T-helper 9 cell (primary cell): ENCODE data around the gene ELMOD1.
A peak's percentile ranks its signal among the peaks of the same experiment; 100 is the strongest.

Source experiments
- DNase-seq: peaks from one replicate; pipeline ENCODE4 v3.0.0-alpha.2; 2020

Gene ELMOD1

DNA sequence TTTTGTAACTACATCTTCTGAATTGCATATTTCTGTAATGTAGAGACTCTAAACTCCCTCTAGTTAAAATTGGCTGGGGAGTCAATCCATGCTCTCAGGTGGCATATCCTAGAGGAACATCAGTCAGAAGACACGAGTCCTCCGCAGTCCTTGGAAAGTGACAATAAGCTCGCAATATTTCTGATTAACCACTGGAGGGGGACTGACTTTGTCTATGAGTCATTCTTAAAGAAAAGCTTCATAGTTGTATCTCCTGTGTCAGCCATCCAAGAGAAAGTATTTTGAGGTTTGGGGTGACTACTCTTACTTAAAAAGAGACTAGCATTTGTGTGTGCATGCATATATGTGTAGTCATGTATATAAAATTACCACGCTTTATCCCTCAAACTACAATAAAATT lies 60.7 kb downstream of the ELMOD1 start:
- DNase-seq: no peak

DNA sequence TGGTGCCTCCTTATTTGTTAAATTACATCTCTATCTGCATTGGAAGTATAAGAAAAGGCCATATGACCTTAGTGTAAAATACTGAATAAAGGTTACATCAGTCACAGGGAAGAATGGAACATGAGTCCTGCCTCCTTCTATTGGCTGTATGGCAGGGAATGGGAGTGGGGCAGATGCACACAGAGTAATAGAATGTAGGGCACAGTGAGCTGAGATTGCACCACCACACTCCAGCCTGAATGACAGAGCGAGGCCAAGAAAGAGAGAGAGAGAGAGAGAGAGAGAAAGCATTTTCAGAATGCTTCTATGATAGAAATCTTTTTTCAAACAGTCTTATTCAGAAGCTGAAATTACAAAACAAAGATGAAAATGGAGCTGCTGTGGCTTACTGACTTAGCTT lies 62.1 kb downstream of the ELMOD1 start:
- no peak for DNase-seq

DNA sequence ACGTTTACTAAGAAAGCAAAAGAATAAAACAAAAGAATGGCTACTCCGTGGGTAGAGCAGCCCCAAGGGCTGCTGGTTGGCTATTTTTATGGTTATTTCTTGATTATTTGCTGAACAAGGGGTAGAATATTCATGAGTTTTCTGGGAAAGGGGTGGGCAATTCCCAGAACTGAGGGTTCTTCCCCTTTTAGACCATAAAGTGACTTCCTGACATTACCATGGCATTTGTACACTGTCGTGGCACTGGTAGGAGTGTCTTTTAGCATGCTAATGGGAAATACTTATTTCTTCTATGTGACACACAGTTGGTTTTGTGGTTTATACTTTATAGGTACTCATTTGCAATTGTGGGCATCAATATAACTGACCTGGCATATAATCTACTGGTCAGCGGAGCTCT lies 64.7 kb downstream of the ELMOD1 start:
- no peak for DNase-seq

DNA sequence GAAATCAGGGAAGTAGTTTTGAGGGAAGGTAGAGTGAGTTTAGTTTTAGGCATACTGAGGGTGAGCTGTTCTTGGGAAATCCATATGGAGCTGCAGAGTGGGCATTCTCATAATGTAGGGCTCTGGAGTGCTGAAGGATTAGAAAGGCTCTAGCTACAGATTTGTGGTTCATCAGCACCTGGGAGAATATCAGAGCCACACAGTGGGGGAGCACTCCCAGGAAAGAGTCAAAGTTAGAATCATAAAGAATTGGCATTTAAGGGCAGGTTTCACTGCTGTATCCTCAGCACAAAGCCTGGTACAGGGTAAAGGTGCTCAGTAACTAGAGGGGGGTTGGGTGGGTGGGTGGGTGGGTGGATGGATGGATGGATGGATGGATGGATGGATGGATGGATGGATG lies 68.4 kb downstream of the ELMOD1 start:
- no peak for DNase-seq

DNA sequence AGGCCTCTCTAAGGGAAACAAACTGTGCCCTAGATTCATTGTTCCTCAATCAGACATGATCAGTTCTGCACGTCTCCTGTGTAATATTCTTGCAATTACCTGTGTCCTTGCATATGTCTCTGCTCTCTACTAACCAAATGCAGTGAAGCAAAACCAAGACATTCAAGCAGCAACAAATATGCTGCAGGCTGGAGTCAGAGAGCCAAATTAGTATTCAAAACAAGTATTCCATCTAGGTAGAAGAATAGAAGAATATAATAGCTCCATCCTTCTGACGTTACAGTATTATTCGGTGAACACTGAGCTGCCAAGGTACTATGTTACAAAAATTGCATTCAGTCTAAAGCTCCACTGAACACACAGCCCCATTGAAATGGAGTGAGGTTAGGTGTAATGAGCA lies 69.1 kb downstream of the ELMOD1 start:
- no peak for DNase-seq

DNA sequence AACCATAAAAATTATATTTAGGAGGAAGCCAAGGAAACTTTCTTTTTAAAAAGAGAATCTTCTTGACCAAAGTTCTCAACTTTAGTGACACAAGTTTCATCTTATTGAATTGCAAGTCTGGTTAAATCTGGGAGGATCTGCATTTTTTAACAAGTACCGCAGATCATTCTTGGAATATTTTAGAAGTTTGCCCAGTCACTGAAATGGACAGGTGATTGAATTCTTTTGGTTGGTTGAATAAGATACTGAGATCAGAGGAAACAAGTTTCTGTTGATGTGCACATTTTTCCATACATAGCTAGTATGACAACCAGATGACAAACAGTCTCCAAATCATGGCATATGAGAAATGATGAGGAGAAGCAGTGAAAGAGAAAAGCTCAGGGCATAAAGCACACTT lies 70.7 kb downstream of the ELMOD1 start:
- no peak for DNase-seq

DNA sequence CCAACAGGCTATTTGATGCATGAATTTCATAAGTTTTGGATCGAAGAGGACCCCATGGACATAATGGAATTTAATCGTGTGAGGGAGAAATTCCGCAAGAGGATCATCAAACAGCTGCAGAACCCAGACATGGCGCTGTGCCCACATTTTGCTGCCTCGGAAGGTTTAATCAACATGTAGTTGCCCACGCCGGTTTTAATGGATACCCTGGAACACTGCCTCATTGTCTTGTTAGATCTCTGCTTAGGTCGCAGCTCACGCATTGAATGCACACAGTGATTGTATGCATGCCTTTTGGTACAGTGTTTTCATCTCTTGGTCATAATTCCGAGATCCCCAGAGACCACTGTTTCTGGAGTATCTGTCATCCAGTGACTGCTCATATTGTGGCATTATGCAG lies 74.1 kb downstream of the ELMOD1 start:
- DNase-seq: no peak

DNA sequence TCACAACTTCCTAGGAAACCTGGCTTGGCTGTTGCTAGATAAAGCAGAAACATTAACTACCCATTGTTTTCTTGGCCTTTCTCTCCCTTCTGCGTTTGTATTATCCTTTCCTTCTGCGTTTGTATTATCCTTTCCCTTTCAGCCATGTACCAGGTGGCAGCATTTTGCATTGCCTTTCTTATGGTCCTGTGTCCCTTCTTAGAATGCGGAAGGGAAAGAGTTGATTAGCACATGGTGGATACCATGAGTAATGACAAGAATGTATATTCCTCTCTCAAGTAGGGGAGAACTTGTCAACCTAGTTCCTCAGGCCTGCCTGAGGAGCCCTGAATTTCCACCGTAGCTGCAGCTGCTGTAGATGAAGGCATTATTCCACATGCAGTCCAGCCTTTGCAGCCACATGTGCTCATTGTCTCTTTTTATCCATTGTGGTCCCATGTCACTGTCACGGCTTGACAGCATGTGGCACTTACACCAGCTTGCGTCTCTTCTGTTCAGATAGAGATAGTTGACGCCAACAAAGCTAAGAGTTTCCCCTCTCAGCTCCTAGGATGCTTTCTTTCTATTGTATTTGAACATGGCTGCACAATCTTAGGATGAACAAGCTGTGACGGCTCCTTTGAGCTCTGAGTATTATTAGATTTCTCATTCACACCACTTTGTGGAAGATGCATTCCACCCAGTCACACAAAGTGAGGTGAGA lies 76.1 kb downstream of the ELMOD1 start:
- no peak for DNase-seq

DNA sequence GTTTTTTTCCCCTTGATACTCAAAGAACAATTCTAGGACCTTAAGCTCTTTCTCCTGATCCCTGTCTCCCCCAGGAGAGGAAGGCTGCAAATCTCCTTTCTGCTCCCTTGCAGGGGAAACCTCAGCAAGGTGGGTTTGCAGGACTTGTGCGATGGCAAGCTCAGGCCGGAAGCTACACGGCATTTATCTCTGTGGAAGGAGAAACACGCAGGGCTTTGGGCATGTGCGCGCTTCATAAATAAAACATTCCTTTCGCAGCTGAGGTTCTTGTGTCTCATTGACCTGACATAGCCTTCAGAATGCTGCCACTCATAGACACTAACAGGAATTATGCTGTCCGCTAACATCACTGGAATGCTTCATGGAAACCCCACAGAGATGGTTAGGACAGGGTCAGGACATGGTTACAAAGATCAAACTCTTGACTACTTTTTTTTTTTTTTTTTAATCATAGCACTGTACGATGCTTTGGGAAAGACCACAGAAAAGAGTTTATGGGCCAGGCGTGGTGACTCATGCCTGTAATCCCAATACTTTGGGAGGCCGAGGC lies 78.3 kb downstream of the ELMOD1 start:
- no peak for DNase-seq

DNA sequence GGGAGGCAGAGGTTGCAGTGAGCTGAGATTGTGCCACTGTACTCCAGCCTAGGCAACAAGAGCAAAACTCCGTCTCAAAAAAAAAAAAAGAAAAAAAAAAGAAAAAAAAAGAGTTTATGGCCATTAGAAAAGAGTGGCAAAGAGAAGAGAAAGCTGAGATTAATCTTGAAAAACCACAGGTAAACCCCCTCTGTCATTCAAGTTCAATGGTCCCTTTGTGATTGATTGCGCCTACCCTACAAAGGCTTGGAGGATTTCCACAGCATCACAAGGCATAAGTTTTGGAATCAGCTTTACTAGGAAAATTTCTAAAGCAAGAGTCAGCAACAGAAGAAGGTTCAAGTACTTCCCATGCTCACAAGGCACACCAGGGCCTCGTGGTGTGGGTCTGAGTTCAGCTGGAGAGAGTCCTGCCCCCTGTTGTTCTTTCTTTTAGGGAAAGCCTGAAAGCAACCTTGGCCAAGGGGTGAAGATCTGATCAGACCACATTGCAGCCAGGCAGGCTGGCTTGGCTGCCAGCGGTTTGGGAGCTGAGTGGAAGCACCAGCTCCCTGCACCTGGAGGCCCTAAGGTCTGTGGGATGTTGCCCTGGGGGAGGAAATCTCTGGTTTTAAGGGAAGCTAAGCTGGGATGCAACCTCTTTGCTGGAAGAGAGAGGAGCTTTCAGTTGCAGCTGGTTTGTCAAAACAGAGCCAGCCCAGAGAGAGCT lies 79.1 kb downstream of the ELMOD1 start:
- DNase-seq: no peak

DNA sequence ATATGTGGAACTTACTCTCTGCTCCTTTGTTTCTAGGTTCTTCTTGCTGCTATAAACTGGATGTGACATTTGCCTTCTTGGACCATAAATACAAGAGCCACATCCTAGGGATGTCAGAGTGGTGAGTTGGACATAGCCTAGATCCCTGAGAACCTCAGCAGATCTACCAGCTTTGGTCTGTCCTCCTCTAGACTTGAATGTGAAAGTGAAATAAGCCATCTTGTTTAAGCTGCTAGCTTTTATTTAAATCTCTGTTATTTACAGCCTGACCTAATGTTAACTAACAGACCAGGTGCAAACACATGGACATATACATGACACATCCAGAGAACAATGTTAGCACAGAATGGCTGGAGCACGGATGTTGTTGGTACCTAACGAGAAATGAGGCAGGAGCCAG lies 85.0 kb downstream of the ELMOD1 start:
- DNase-seq: no peak

DNA sequence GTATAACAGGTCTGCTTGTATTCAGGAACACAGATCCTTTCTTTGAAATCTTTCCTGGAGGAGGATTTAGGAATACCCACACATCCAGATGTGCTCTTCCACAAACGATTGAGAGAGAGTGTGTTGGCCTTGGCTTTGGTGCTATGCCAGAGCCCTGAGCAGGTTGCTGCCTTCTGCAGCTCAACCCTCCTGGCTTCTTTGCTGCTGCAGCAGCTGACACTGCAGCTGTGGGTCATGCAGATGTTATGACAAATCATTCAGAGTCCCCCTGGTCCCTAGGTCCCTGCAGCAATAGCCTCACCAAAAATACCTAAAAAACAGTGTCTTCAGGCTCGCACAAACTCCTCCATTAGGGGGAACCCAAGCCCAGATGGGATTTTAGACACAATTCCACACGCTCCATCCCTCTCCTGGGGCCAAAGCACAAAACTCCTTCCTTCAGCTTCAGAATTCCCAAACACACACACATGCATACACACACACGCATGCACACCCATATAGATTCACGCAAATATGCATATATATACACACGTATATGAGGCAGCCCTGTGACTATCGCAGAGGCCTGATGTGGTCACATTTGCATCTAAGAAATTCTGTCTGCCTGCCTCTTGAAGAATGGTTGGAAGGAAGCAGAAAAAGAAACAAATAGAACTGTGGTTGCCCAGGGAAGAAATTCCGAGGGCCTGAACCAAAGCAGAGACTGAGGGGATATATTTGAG lies 85.5 kb downstream of the ELMOD1 start:
- DNase-seq: no peak

DNA sequence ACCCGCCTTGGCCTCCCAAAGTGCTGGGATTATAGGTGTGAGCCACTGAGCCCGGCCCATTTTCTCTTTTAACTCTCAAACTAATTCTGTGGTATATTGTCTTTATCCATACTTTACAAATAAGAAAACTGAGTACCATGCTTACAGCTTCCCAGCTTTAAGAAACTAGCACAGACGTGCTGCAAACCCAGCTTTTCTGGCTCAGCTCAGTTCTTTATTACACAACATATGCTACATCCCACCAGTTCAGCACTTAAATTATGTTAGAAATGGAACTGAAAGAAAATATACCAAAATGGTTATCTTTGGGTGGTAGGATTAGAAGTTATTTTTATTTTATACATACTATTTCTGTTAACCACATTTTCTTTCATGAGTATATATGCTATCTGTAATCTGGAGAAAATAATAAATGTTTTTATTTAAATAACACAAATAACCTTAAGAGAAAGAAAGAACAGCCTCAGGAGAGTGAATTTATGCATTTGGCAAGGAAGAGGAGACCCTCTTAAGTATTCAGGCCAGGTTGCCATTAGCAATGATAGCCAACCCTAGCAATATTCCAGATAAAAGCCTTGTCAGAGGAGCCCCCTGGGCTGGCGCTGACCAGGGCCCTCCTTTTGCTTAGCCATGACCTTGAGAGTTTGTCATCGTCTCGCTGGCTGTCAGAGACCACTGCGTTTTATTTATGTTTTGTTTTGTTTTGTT lies 87.1 kb downstream of the ELMOD1 start:
- no peak for DNase-seq

DNA sequence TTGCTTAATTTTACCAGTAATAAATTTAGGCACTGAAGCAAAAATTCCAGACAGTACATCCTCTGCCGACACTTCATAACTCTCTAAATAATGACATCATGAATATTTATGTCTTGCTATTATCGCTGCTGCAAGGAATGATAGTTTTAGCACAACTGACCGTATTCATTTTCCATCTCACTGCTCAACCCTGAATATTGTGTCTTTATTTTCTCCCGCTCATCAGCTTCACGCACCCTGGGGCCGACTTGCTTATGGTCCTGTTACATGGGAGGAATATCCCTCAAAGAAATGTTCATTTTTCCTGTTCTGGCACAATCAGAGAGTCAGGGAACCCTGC lies 87.7 kb downstream of the ELMOD1 start:
- DNase-seq: no peak

DNA sequence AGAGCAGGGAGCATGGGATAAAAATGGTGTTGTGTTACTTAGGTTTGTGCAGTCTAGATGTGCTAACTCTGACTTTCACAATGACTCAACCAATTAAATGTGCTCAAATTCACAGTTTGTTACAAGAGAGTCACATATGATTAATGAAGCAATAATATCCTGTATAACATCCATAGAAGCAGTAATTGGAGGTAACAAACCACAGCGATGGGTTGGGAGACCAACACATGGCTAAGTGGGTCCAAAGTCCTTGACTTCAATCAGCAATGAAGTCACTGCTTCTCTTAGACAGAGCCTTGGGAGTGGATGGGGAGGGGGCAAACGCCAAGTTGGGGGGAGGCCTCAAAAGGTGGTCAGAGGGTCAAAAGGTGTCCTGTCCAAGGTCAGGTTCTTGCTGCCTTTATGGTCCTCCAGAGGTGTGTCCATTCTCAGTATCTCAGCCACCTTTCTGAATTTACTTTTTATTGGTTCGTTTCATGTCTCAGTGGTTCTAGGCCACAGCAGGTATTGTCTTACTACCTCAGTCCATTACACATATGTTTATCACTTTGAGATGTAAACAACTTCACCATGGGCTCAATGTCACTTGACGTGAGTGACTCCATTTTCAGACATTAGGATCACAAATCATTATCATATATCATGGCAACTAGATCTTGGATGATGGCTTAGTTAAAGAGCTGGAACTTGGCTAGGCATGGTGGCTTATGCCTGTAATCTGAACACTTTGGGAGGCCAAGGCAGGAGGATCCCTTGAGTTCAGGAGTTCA lies 88.5 kb downstream of the ELMOD1 start:
- DNase-seq: no peak

DNA sequence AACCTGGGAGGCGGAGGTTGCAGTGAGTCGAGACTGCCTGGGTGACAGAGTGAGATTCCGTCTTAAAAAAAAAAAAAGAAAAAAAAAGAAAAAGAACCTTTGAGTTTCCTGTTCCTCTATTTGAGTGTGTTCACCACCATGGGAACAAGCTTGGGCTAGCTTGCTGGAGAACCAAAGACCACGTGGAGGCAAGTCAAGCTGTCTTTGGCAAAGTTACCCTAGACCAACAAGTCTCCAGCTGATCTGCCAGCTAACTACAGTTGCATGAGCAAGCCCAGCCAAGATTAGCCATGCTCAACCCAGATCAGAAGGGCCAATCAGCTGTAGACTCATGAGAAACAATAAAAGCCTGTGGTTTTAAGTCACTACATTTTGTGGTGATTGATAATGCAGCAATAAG lies 91.2 kb downstream of the ELMOD1 start:
- no peak for DNase-seq

DNA sequence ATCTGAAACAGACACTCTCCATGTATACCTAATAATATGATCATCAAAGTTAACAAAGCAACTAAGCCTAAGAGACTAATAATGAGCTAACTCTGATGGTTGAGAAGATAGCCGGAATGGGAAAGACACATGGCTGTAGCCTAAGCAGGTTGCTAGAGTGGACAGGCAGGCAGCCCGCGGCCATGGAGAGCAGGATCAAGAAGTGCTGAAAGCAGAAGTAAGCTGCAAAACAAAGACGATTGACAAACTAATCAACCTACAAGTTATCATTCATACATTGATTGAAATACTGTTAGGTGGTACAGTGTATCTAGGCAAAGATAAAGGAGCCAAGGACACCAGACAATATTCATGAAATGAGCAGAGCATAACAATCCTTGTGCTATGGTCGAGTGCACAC lies 91.6 kb downstream of the ELMOD1 start:
- DNase-seq: no peak

DNA sequence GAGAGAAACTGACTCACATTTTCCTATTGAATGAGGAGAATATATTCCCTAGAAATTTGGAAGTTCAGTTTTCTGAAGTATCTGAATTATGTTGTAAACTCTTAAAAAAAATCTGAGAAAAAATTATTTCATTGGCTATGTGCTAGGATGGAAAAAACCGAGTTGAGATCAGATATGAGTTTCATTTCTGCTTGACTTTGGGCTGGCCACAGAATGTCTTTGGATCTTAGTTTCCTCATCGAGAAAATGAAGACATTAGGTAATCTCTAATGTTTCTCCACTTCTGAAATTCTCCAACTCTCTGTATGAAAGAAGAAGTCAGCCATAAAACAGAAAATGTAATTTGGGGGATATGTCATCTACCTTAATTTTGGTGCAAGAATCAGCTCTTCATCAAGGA lies 92.1 kb downstream of the ELMOD1 start:
- DNase-seq: no peak

DNA sequence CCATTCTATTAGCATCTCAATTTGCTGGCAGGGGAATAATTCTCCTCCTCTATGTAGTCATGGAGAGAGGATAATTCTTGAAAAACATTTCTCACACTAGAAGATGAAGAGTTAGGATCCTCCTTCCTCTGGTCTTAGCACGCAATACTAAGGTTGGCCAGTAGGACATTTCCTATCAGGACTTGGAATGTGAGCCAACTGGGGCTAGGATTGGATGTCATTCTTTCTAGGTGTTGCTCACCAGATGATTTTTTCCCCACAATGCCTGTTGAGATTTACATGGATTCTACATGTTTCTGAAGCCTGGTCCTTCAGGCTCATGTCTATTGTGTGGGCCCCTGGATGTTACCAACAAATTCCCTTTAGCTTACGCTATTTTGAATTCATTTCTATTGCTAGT lies 92.9 kb downstream of the ELMOD1 start:
- DNase-seq: no peak

DNA sequence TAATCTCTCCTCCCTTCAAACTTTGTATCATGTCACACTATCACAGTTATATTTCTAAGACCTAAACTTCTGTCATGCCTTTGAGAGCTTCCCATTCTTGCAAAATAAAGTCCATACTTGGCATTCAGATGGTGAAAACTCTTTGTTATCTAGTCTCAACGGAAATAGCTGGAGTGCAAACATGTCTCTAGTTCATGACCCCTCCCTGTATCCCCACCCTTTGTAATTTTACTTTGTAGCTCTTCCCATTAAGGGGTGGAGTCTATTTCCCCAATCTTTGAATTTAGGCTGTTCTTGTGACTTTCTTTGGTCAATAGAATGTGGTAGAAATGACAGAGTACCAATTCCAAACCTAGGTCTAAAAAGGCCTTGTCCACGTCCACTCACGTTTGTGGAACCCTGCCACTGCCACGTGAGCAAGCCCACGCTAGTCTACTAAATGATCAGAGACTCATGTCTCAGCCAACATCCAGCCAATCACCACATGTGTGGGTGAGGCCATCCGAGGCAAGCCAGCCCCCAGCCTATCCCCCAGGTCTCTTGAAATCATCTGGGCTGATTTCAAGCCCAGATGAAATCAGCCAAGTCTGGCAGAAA lies 97.5 kb downstream of the ELMOD1 start:
- no peak for DNase-seq

DNA sequence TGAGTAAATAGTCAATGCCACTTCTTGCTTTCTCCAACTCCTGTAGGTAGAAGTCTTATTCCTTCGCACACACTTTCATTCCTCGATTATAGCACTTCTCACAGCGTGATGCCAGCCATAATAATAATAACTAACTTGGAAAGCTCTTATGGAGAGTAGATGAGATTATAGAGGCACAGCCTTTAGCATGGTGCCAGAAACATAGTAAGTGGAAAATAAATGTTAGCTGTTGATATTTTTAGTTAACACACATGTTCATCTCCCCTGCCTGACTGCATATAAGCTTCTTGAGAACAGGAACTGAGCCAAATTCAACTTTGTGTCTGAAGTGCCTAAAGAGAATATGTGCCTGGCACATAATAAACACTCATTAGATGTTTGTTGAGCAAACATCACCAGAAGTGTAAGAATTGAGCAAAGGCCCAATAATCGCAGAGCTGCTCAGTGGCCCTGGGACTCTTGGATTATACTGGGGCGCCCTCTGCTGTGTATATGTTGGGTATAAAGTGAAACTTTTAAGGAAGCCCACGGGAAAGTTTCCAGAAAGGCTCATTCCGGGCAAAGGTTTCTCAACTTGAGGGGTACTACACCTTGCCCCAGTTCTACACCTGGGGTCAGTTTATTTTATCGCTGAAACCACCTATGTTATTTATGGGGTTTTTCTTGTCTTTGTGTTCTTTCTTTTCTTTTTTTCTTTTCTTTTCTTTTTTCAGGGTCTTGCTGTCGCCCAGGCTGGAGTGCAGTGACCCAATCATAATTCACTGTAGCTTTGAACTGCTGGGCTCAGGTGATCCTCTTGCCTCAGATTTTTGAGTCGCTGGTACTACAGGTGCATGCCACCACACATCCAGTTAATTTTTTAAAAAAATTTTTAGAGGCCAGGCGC lies 98.6 kb downstream of the ELMOD1 start:
- peak; percentile 34 for DNase-seq
